GM23338 (cell line): ENCODE data around the gene TMPRSS9. TPM values are rescaled to one million over a fixed set of nuclear protein-coding genes. Genes with fewer than 3 reads are reported as not detected.

Source experiments
- ATAC-seq: fragments of 200-7000 bp; cut with Tn5 transposase; 3 replicates; pipeline ENCODE4 v1.9.1; 2020
- DNase-seq: peaks from one replicate; pipeline ENCODE4 v3.0.0-alpha.2; 2015; ENCODE audit warnings: low spot score
- H2AFZ ChIP-seq: fragments of 200-600 bp; sonication (generic); 2 replicates; pipeline ENCODE4 v1.8.0; 2016; ENCODE audit warnings: antibody characterized with exemption, mild to moderate bottlenecking, moderate library complexity
- H3F3A ChIP-seq: fragments of 200-600 bp; sonication (generic); replicated peaks from 2 replicates; pipeline ENCODE4 v1.8.0; 2017; ENCODE audit warnings: antibody characterized with exemption, mixed run types, low read depth
- H3K27ac ChIP-seq: fragments of 200-600 bp; sonication (generic); 2 replicates; pipeline ENCODE4 v1.6.1; 2016; ENCODE audit warnings: low read depth
- H3K27me3 ChIP-seq: fragments of 200-600 bp; sonication (generic); 2 replicates; pipeline ENCODE4 v1.8.0; 2016; ENCODE audit warnings: mild to moderate bottlenecking, mixed run types, moderate library complexity; ENCODE audit not compliant: insufficient read depth
- H3K36me3 ChIP-seq: fragments of 200-600 bp; sonication (generic); 2 replicates; pipeline ENCODE4 v1.8.0; 2016; ENCODE audit warnings: mild to moderate bottlenecking; ENCODE audit not compliant: insufficient read depth
- H3K4me1 ChIP-seq: fragments of 200-600 bp; sonication (generic); 2 replicates; pipeline ENCODE4 v1.8.0; 2016; ENCODE audit warnings: mild to moderate bottlenecking, moderate library complexity; ENCODE audit not compliant: insufficient read depth
- H3K4me2 ChIP-seq: fragments of 200-600 bp; sonication (generic); 2 replicates; pipeline ENCODE4 v1.7.1; 2017; ENCODE audit warnings: mixed run types
- H3K4me3 ChIP-seq: fragments of 200-600 bp; sonication (generic); 2 replicates; pipeline ENCODE4 v1.6.1; 2016; ENCODE audit warnings: mixed run types
- H3K79me2 ChIP-seq: fragments of 200-600 bp; sonication (generic); replicated peaks from 2 replicates; pipeline ENCODE4 v1.8.0; 2017; ENCODE audit warnings: mild to moderate bottlenecking; ENCODE audit not compliant: insufficient read depth
- H3K9me2 ChIP-seq: fragments of 200-600 bp; sonication (generic); 2 replicates; pipeline ENCODE4 v1.8.0; 2017; ENCODE audit not compliant: insufficient read depth
- H4K20me1 ChIP-seq: fragments of 200-600 bp; sonication (generic); replicated peaks from 2 replicates; pipeline ENCODE4 v1.8.0; 2017; ENCODE audit warnings: mild to moderate bottlenecking; ENCODE audit not compliant: insufficient read depth
- H3K27ac Mint-ChIP-seq: 2 replicates; pipeline ENCODE4 v1.8.0; 2020; ENCODE audit warnings: inconsistent platforms, mild to moderate bottlenecking, moderate library complexity, mixed read lengths
- H3K27me3 Mint-ChIP-seq: 3 replicates; pipeline ENCODE4 v1.8.0; 2022; ENCODE audit warnings: low read depth, mild to moderate bottlenecking, moderate library complexity, mixed read lengths, inconsistent platforms; ENCODE audit not compliant: insufficient read depth, poor library complexity
- H3K36me3 Mint-ChIP-seq: 3 replicates; pipeline ENCODE4 v1.8.0; 2021; ENCODE audit warnings: low read depth, mild to moderate bottlenecking, inconsistent platforms, moderate library complexity, mixed read lengths
- H3K4me1 Mint-ChIP-seq: 3 replicates; pipeline ENCODE4 v1.8.0; 2020; ENCODE audit warnings: mild to moderate bottlenecking, inconsistent platforms, mixed read lengths
- H3K4me3 Mint-ChIP-seq: 3 replicates; pipeline ENCODE4 v1.8.0; 2021; ENCODE audit warnings: moderate library complexity, mild to moderate bottlenecking, inconsistent platforms, mixed read lengths
- H3K9me3 Mint-ChIP-seq: 3 replicates; pipeline ENCODE4 v1.8.0; 2020; ENCODE audit warnings: moderate library complexity, mild to moderate bottlenecking, inconsistent platforms, mixed read lengths
- CREB1 ChIP-seq: fragments of 250-450 bp; sonication (Bioruptor Pico); IDR thresholded peaks from 2 replicates; pipeline ENCODE4 v1.5.0; 2020; ENCODE audit warnings: low read depth, mild to moderate bottlenecking, moderate library complexity
- EZH2 ChIP-seq: fragments of 200-600 bp; sonication (generic); IDR thresholded peaks from one replicate; pipeline ENCODE4 v1.8.0; 2017; ENCODE audit warnings: antibody characterized with exemption, mild to moderate bottlenecking, low read depth; ENCODE audit not compliant: unreplicated experiment
- EZH2phosphoT487 ChIP-seq: fragments of 200-600 bp; sonication (generic); IDR thresholded peaks from one replicate; pipeline ENCODE4 v1.8.1; 2018; ENCODE audit warnings: antibody characterized with exemption; ENCODE audit not compliant: unreplicated experiment
- JUNB ChIP-seq: IDR thresholded peaks from one replicate; pipeline ENCODE4 v1.6.1; 2016; ENCODE audit warnings: antibody characterized with exemption; ENCODE audit not compliant: unreplicated experiment
- NANOG ChIP-seq: IDR thresholded peaks from 2 replicates; pipeline ENCODE4 v1.6.1; 2016; ENCODE audit warnings: antibody characterized with exemption, borderline replicate concordance
- POLR2AphosphoS5 ChIP-seq: IDR thresholded peaks from 2 replicates; pipeline ENCODE4 v1.6.1; 2016; ENCODE audit warnings: antibody characterized with exemption, low read depth
- polyA plus RNA-seq: library from polyadenylated mRNA; unstranded; fragments of >200 nt; fragmentation: Nextera tagmentation; extraction: Ambion mirVana; gene quantifications from 2 replicates; pipeline ENCODE4 v1.2.1, GENCODE V29; 2016
- total RNA-seq: library from RNA; depleted of rRNA; stranded (reverse); fragments of >200 nt; shearing (Covaris generic); gene quantifications from 2 replicates; pipeline ENCODE4 v1.2.3, GENCODE V29; 2014
- TF ChIP-seq, protein P1 (sequence below): IDR thresholded peaks from 2 replicates; pipeline ENCODE4 v1.6.1; 2016; ENCODE audit warnings: antibody characterized with exemption
- TF ChIP-seq, protein P2 (sequence below): fragments of 250-450 bp; sonication (Bioruptor Pico); IDR thresholded peaks from 2 replicates; pipeline ENCODE4 v1.5.0; 2020; ENCODE audit warnings: mild to moderate bottlenecking, moderate library complexity
- TF ChIP-seq, protein P3 (sequence below), 2 experiments: fragments of 200-600 bp in 1 of 2; sonication (generic) in 1 of 2; conservative IDR thresholded peaks; 2 replicates each; pipeline versions ENCODE4 v1.5.1 to v1.6.1; 2016 to 2017; ENCODE audit warnings: antibody characterized with exemption in 2 of 2, low read depth in 2 of 2, mild to moderate bottlenecking in 2 of 2, moderate library complexity in 1 of 2

TMPRSS9 gene
- total and polyA plus RNA-seq, 2 experiments from 2014 or later, result 0.05 to 0.28 TPM

DNA sequence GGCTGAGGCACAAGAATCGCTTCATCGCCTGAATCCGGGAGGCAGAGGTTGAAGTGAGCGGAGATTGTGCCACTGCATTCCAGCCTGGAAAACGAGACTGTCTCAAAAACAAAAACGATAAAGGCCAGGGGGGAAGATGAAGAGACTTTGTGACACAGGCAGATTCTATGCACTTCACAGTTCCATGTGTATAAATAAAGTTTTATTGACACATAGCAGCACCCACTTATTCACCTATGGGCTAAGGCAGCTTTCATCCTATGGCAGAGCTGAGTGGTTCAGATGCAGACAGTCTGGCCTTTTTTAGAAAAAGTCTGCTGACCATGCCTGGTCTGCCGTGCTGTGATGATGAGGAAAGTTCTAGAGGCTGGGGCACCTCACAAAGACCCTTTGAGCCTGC lies 91.1 kb downstream of the TMPRSS9 start:
- Mint-ChIP-seq H3K36me3 (peaks cover 6% of the 10 kb centered on the region), H3K9me3 (no peaks in the 10 kb centered on the region), H3K4me1 (peaks cover 38% of the 10 kb centered on the region), H3K4me3 (no peak overlapping the region), H3K27ac (no peak overlapping the region), H3K27me3 (peaks cover 12% of the 10 kb centered on the region)
- ATAC-seq, result no peak
- Histone ChIP-seq H4K20me1 (peaks cover 38% of the 10 kb centered on the region), H3K4me3 (no peak overlapping the region), H3K9me2 (no peaks in the 10 kb centered on the region), H3K36me3 (no peaks in the 10 kb centered on the region), H3F3A (no peaks in the 10 kb centered on the region), H3K4me2 (no peak overlapping the region), H3K27me3 (no peaks in the 10 kb centered on the region), H3K79me2 (peaks cover 99% of the 10 kb centered on the region), H3K27ac (peak overlapping the region; percentile 45; the same call in 1 of the 2 replicates), H2AFZ (no peak overlapping the region), H3K4me1 (peaks cover 20% of the 10 kb centered on the region)
- DNase-seq, result no peak
- TF ChIP-seq, protein P1, sequence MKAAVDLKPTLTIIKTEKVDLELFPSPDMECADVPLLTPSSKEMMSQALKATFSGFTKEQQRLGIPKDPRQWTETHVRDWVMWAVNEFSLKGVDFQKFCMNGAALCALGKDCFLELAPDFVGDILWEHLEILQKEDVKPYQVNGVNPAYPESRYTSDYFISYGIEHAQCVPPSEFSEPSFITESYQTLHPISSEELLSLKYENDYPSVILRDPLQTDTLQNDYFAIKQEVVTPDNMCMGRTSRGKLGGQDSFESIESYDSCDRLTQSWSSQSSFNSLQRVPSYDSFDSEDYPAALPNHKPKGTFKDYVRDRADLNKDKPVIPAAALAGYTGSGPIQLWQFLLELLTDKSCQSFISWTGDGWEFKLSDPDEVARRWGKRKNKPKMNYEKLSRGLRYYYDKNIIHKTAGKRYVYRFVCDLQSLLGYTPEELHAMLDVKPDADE, result no peak
- TF ChIP-seq CREB1 (CRISPR knock-in tag), result no peak
- no peak for TF ChIP-seq JUNB
- TF ChIP-seq NANOG, result no peak
- TF ChIP-seq EZH2phosphoT487, result no peak
- TF ChIP-seq EZH2, result no peak
- TF ChIP-seq, protein P2, sequence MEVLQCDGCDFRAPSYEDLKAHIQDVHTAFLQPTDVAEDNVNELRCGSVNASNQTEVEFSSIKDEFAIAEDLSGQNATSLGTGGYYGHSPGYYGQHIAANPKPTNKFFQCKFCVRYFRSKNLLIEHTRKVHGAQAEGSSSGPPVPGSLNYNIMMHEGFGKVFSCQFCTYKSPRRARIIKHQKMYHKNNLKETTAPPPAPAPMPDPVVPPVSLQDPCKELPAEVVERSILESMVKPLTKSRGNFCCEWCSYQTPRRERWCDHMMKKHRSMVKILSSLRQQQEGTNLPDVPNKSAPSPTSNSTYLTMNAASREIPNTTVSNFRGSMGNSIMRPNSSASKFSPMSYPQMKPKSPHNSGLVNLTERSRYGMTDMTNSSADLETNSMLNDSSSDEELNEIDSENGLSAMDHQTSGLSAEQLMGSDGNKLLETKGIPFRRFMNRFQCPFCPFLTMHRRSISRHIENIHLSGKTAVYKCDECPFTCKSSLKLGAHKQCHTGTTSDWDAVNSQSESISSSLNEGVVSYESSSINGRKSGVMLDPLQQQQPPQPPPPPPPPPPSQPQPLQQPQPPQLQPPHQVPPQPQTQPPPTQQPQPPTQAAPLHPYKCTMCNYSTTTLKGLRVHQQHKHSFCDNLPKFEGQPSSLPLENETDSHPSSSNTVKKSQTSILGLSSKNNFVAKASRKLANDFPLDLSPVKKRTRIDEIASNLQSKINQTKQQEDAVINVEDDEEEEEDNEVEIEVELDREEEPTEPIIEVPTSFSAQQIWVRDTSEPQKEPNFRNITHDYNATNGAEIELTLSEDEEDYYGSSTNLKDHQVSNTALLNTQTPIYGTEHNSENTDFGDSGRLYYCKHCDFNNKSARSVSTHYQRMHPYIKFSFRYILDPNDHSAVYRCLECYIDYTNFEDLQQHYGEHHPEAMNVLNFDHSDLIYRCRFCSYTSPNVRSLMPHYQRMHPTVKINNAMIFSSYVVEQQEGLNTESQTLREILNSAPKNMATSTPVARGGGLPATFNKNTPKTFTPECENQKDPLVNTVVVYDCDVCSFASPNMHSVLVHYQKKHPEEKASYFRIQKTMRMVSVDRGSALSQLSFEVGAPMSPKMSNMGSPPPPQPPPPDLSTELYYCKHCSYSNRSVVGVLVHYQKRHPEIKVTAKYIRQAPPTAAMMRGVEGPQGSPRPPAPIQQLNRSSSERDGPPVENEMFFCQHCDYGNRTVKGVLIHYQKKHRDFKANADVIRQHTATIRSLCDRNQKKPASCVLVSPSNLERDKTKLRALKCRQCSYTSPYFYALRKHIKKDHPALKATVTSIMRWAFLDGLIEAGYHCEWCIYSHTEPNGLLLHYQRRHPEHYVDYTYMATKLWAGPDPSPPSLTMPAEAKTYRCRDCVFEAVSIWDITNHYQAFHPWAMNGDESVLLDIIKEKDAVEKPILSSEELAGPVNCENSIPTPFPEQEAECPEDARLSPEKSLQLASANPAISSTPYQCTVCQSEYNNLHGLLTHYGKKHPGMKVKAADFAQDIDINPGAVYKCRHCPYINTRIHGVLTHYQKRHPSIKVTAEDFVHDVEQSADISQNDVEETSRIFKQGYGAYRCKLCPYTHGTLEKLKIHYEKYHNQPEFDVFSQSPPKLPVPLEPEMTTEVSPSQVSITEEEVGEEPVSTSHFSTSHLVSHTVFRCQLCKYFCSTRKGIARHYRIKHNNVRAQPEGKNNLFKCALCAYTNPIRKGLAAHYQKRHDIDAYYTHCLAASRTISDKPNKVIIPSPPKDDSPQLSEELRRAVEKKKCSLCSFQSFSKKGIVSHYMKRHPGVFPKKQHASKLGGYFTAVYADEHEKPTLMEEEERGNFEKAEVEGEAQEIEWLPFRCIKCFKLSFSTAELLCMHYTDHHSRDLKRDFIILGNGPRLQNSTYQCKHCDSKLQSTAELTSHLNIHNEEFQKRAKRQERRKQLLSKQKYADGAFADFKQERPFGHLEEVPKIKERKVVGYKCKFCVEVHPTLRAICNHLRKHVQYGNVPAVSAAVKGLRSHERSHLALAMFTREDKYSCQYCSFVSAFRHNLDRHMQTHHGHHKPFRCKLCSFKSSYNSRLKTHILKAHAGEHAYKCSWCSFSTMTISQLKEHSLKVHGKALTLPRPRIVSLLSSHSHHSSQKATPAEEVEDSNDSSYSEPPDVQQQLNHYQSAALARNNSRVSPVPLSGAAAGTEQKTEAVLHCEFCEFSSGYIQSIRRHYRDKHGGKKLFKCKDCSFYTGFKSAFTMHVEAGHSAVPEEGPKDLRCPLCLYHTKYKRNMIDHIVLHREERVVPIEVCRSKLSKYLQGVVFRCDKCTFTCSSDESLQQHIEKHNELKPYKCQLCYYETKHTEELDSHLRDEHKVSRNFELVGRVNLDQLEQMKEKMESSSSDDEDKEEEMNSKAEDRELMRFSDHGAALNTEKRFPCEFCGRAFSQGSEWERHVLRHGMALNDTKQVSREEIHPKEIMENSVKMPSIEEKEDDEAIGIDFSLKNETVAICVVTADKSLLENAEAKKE, result no peak
- TF ChIP-seq, protein P3, sequence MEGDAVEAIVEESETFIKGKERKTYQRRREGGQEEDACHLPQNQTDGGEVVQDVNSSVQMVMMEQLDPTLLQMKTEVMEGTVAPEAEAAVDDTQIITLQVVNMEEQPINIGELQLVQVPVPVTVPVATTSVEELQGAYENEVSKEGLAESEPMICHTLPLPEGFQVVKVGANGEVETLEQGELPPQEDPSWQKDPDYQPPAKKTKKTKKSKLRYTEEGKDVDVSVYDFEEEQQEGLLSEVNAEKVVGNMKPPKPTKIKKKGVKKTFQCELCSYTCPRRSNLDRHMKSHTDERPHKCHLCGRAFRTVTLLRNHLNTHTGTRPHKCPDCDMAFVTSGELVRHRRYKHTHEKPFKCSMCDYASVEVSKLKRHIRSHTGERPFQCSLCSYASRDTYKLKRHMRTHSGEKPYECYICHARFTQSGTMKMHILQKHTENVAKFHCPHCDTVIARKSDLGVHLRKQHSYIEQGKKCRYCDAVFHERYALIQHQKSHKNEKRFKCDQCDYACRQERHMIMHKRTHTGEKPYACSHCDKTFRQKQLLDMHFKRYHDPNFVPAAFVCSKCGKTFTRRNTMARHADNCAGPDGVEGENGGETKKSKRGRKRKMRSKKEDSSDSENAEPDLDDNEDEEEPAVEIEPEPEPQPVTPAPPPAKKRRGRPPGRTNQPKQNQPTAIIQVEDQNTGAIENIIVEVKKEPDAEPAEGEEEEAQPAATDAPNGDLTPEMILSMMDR (conservative IDR thresholded peaks at IDR 0.05; ENCODE audit: low read depth in 2 of 2), result no peak
- TF ChIP-seq POLR2AphosphoS5, result no peak
